Mesenchymal stem cell (in vitro differentiated cells and primary cell): Measurements from ENCODE around the gene SDK2.

Experiments used
- DNase-seq: peaks from one replicate; pipeline ENCODE4 v3.0.0-alpha.2; 2013
- H2AFZ ChIP-seq: one replicate; pipeline ENCODE4 v1.6.1; 2013; ENCODE audit warnings: low read depth, mild to moderate bottlenecking, control low read depth, inconsistent platforms, low read length, moderate library complexity
- H2AK5ac ChIP-seq: 2 replicates; pipeline ENCODE4 v1.6.1; 2013; ENCODE audit warnings: low read length, moderate library complexity, mild to moderate bottlenecking, inconsistent platforms; ENCODE audit not compliant: severe bottlenecking
- H2BK120ac ChIP-seq: one replicate; pipeline ENCODE4 v1.6.1; 2013; ENCODE audit warnings: low read depth, mild to moderate bottlenecking, inconsistent platforms, low read length, moderate library complexity
- H2BK12ac ChIP-seq, 2 experiments: one replicate each; pipeline ENCODE4 v1.6.1; 2013; ENCODE audit warnings: inconsistent platforms in 2 of 2, low read length in 2 of 2, mild to moderate bottlenecking in 2 of 2, moderate library complexity in 2 of 2, control low read depth in 1 of 2
- H2BK15ac ChIP-seq: one replicate; pipeline ENCODE4 v1.6.1; 2013; ENCODE audit warnings: mild to moderate bottlenecking, low read depth, inconsistent platforms; ENCODE audit not compliant: poor library complexity, severe bottlenecking
- H2BK5ac ChIP-seq: 2 replicates; pipeline ENCODE4 v1.6.1; 2013; ENCODE audit warnings: low read depth, mild to moderate bottlenecking, low read length, control low read depth, inconsistent platforms; ENCODE audit not compliant: poor library complexity, severe bottlenecking
- H3K14ac ChIP-seq, 2 experiments: one replicate each; pipeline ENCODE4 v1.6.1; 2013; ENCODE audit warnings: inconsistent platforms in 2 of 2, low read length in 2 of 2, control low read depth in 1 of 2, mild to moderate bottlenecking in 1 of 2, moderate library complexity in 1 of 2
- H3K18ac ChIP-seq, 2 experiments: one replicate each; pipeline ENCODE4 v1.6.1; 2013; ENCODE audit warnings: inconsistent platforms in 2 of 2, low read length in 2 of 2, control low read depth in 1 of 2, low read depth in 1 of 2, mild to moderate bottlenecking in 1 of 2
- H3K23ac ChIP-seq, 2 experiments: one replicate each; pipeline ENCODE4 v1.6.1; 2013; ENCODE audit warnings: inconsistent platforms in 2 of 2, low read length in 2 of 2, mild to moderate bottlenecking in 2 of 2, moderate library complexity in 2 of 2, control low read depth in 1 of 2
- H3K27ac ChIP-seq: 2 replicates; pipeline ENCODE4 v1.5.1; 2013; ENCODE audit warnings: mild to moderate bottlenecking, moderate library complexity, low read length, control low read depth, inconsistent platforms; ENCODE audit not compliant: poor library complexity, severe bottlenecking
- H3K27me3 ChIP-seq, 2 experiments: 2 replicates each; pipeline versions ENCODE4 v1.6.1 to v1.7.0; 2013; ENCODE audit warnings: low read length in 2 of 2, mild to moderate bottlenecking in 2 of 2, moderate library complexity in 2 of 2, control low read depth in 1 of 2, inconsistent platforms in 1 of 2; ENCODE audit not compliant: control insufficient read depth in 1 of 2, insufficient read depth in 1 of 2
- H3K36me3 ChIP-seq, 2 experiments: 2 replicates each; pipeline versions ENCODE4 v1.6.1 to v1.7.0; 2013; ENCODE audit warnings: low read length in 2 of 2, control low read depth in 1 of 2, inconsistent platforms in 1 of 2, low read depth in 1 of 2, mild to moderate bottlenecking in 1 of 2; ENCODE audit not compliant: insufficient read depth in 2 of 2, control insufficient read depth in 1 of 2
- H3K4ac ChIP-seq, 2 experiments: one replicate each; pipeline ENCODE4 v1.6.1; 2013; ENCODE audit warnings: inconsistent platforms in 2 of 2, low read length in 2 of 2, mild to moderate bottlenecking in 2 of 2, moderate library complexity in 2 of 2, control low read depth in 1 of 2, low read depth in 1 of 2
- H3K4me1 ChIP-seq: 2 replicates; pipeline ENCODE4 v1.6.1; 2013; ENCODE audit warnings: low read depth, low read length, control low read depth; ENCODE audit not compliant: control insufficient read depth, insufficient read depth
- H3K4me2 ChIP-seq: 2 replicates; pipeline ENCODE4 v1.6.1; 2013; ENCODE audit warnings: low read length, mild to moderate bottlenecking, inconsistent platforms; ENCODE audit not compliant: poor library complexity, severe bottlenecking
- H3K4me3 ChIP-seq, 2 experiments: 2 replicates each; pipeline versions ENCODE4 v1.5.1 to v1.7.0; 2013; ENCODE audit warnings: low read length in 2 of 2, mild to moderate bottlenecking in 2 of 2, control low read depth in 1 of 2, low read depth in 1 of 2; ENCODE audit not compliant: insufficient read depth in 1 of 2
- H3K79me1 ChIP-seq: replicated peaks from 2 replicates; pipeline ENCODE4 v1.6.1; 2013; ENCODE audit warnings: mild to moderate bottlenecking, control low read depth, low read length, inconsistent platforms; ENCODE audit not compliant: poor library complexity, severe bottlenecking
- H3K9ac ChIP-seq: 2 replicates; pipeline ENCODE4 v1.7.0; 2013; ENCODE audit warnings: mild to moderate bottlenecking, low read length, moderate library complexity
- H3K9me3 ChIP-seq: 2 replicates; pipeline ENCODE4 v1.7.0; 2013; ENCODE audit warnings: mild to moderate bottlenecking, low read length; ENCODE audit not compliant: control insufficient read depth
- H4K8ac ChIP-seq: one replicate; pipeline ENCODE4 v1.6.1; 2013; ENCODE audit warnings: inconsistent platforms, mild to moderate bottlenecking, low read length, moderate library complexity
- H4K91ac ChIP-seq: one replicate; pipeline ENCODE4 v1.6.1; 2013; ENCODE audit warnings: mild to moderate bottlenecking, low read length, inconsistent platforms
- WGBS: methylation state at CpG from one replicate; pipeline ENCODE4 v1.1.7; 2013; ENCODE audit warnings: mixed read lengths; 5-methylcytosine and 5-hydroxymethylcytosine counted together

The SDK2 gene

GRCh38 chr17:73592079-73592415, 52.2 kb downstream of the SDK2 start:
- Histone ChIP-seq H2BK120ac (no peak overlapping the region), H3K27ac (no peak overlapping the region), H3K18ac (no peak overlapping the region), H3K4ac (no peak overlapping the region), H3K27me3 (peaks cover 2 to 79% of the 10 kb centered on the region in 2 experiments), H3K4me1 (no peaks in the 10 kb centered on the region), H2BK12ac (no peak overlapping the region), H3K79me1 (no peaks in the 10 kb centered on the region), H3K4me3 (no peak overlapping the region), H3K9ac (no peak overlapping the region), H4K8ac (no peak overlapping the region), H2AK5ac (no peak overlapping the region), H3K9me3 (no peaks in the 10 kb centered on the region), H3K36me3 (no peaks in the 10 kb centered on the region), H3K14ac (no peak overlapping the region), H2BK5ac (no peak overlapping the region), H3K4me2 (no peak overlapping the region), H2AFZ (no peak overlapping the region), H2BK15ac (no peak overlapping the region), H3K23ac (no peak overlapping the region), H4K91ac (no peak overlapping the region)
- 85% methylated on average over 6 of the region's 6 CpGs for WGBS
- no peak for DNase-seq

- no peak overlapping the region for H2BK12ac ChIP-seq
- WGBS: 83% methylated on average over 19 of the region's 19 CpGs
- H3K4ac ChIP-seq: no peak overlapping the region
- H3K9ac ChIP-seq: no peak overlapping the region
- peaks cover 3 to 78% of the 10 kb centered on the region in 2 experiments for H3K27me3 ChIP-seq
- no peak overlapping the region for H2BK15ac ChIP-seq
- H2AK5ac ChIP-seq: no peak overlapping the region
- H3K18ac ChIP-seq: no peak overlapping the region
- H3K4me3 ChIP-seq: no peak overlapping the region
- no peaks in the 10 kb centered on the region for H3K36me3 ChIP-seq
- no peak overlapping the region for H3K27ac ChIP-seq
- H2BK5ac ChIP-seq: no peak overlapping the region
- no peak overlapping the region for H4K8ac ChIP-seq
- no peak overlapping the region for H3K4me2 ChIP-seq
- no peak overlapping the region for H3K14ac ChIP-seq
- no peak overlapping the region for H4K91ac ChIP-seq
- DNase-seq: no peak
- no peak overlapping the region for H2AFZ ChIP-seq
- no peak overlapping the region for H2BK120ac ChIP-seq
- no peaks in the 10 kb centered on the region for H3K9me3 ChIP-seq
- no peaks in the 10 kb centered on the region for H3K4me1 ChIP-seq
- no peaks in the 10 kb centered on the region for H3K79me1 ChIP-seq
- H3K23ac ChIP-seq: no peak overlapping the region
Observed at GRCh38 chr17:73591296-73592078, 52.8 kb downstream of the SDK2 start.

- Histone ChIP-seq H3K9me3 (no peaks in the 10 kb centered on the region), H3K9ac (no peak overlapping the region), H3K4me2 (no peak overlapping the region), H2AK5ac (no peak overlapping the region), H2AFZ (no peak overlapping the region), H2BK15ac (no peak overlapping the region), H3K4me3 (no peak overlapping the region), H3K4ac (no peak overlapping the region), H3K27ac (no peak overlapping the region), H2BK12ac (no peak overlapping the region), H4K8ac (no peak overlapping the region), H4K91ac (no peak overlapping the region), H3K23ac (no peak overlapping the region), H2BK5ac (no peak overlapping the region), H3K79me1 (no peaks in the 10 kb centered on the region), H3K14ac (no peak overlapping the region), H3K36me3 (no peaks in the 10 kb centered on the region), H3K4me1 (no peaks in the 10 kb centered on the region), H3K27me3 (peaks cover 3 to 86% of the 10 kb centered on the region in 2 experiments), H3K18ac (no peak overlapping the region), H2BK120ac (no peak overlapping the region)
- 53% methylated on average over 11 of the region's 11 CpGs for WGBS
- no peak for DNase-seq
Observed at GRCh38 chr17:73589363-73589980, 54.8 kb downstream of the SDK2 start.

- 75% methylated on average over 7 of the region's 7 CpGs for WGBS
- no peak overlapping the region for H3K4ac ChIP-seq
Observed at GRCh38 chr17:73588891-73589290, 55.4 kb downstream of the SDK2 start.

More at GRCh38 chr17:73588891-73589290, 55.4 kb downstream of the SDK2 start:
- H3K27ac ChIP-seq: no peak overlapping the region
- H2BK15ac ChIP-seq: no peak overlapping the region
- H3K23ac ChIP-seq: no peak overlapping the region
- H3K4me1 ChIP-seq: no peaks in the 10 kb centered on the region
- no peak overlapping the region for H2AK5ac ChIP-seq
- no peak overlapping the region for H3K14ac ChIP-seq
- no peak overlapping the region for H2AFZ ChIP-seq
- no peak overlapping the region for H3K4me2 ChIP-seq
- no peaks in the 10 kb centered on the region for H3K79me1 ChIP-seq
- no peak overlapping the region for H3K4me3 ChIP-seq
- H3K27me3 ChIP-seq: peaks cover 3 to 86% of the 10 kb centered on the region in 2 experiments
- no peak overlapping the region for H4K91ac ChIP-seq
- no peaks in the 10 kb centered on the region for H3K36me3 ChIP-seq
- no peak overlapping the region for H2BK120ac ChIP-seq
- no peak overlapping the region for H2BK5ac ChIP-seq
- no peak overlapping the region for H3K9ac ChIP-seq
- H4K8ac ChIP-seq: no peak overlapping the region
- no peak for DNase-seq
- no peak overlapping the region for H2BK12ac ChIP-seq
- H3K9me3 ChIP-seq: no peaks in the 10 kb centered on the region
- no peak overlapping the region for H3K18ac ChIP-seq
